Astrocyte (in vitro differentiated cells and primary cell): ENCODE measurements around the gene KRTAP10-6. TPM values are rescaled to one million over a fixed set of nuclear protein-coding genes. Genes with fewer than 3 reads are reported as not detected.

Experiments used
- DNase-seq: peaks from one replicate; pipeline ENCODE4 v3.0.0-alpha.2; 2010; ENCODE audit warnings: low read depth
- FAIRE-seq: peaks from 2 replicates; lab custom pipeline; 2011; peaks lifted over from hg19 to GRCh38; lab: Jason Lieb, UNC
- H2AFZ ChIP-seq: 2 replicates; pipeline ENCODE4 v1.6.0; 2012; ENCODE audit warnings: low read depth, low read length, inconsistent platforms
- H3K27ac ChIP-seq: 2 replicates; pipeline ENCODE4 v1.5.1; 2011; ENCODE audit warnings: low read depth, low read length, inconsistent platforms
- H3K27me3 ChIP-seq: 2 replicates; pipeline ENCODE4 v1.6.0; 2011; ENCODE audit warnings: low read length, inconsistent platforms; ENCODE audit not compliant: insufficient read depth
- H3K36me3 ChIP-seq: 2 replicates; pipeline ENCODE4 v1.5.1; 2011; ENCODE audit warnings: low read length, inconsistent platforms; ENCODE audit not compliant: insufficient read depth
- H3K4me1 ChIP-seq: 2 replicates; pipeline ENCODE4 v1.5.1; 2011; ENCODE audit warnings: low read length, inconsistent platforms; ENCODE audit not compliant: insufficient read depth
- H3K4me2 ChIP-seq: 2 replicates; pipeline ENCODE4 v1.6.0; 2012; ENCODE audit warnings: low read length, inconsistent platforms
- H3K4me3 ChIP-seq: 2 replicates; pipeline ENCODE4 v1.5.1; 2011; ENCODE audit warnings: low read depth, mild to moderate bottlenecking, low read length, inconsistent platforms; ENCODE audit not compliant: insufficient read depth
- H3K79me2 ChIP-seq: 2 replicates; pipeline ENCODE4 v1.6.0; 2012; ENCODE audit warnings: mild to moderate bottlenecking, low read length, inconsistent platforms; ENCODE audit not compliant: insufficient read depth
- H3K9ac ChIP-seq: 2 replicates; pipeline ENCODE4 v1.6.0; 2012; ENCODE audit warnings: mild to moderate bottlenecking, low read length, inconsistent platforms
- H3K9me3 ChIP-seq: 2 replicates; pipeline ENCODE4 v1.5.1; 2012; ENCODE audit warnings: low read depth, mild to moderate bottlenecking, low read length, inconsistent platforms; ENCODE audit not compliant: insufficient read depth
- H4K20me1 ChIP-seq: 2 replicates; pipeline ENCODE4 v1.6.0; 2012; ENCODE audit warnings: low read length, inconsistent platforms; ENCODE audit not compliant: insufficient read depth
- H3K27ac Mint-ChIP-seq: one replicate; pipeline ENCODE4 v1.8.0; 2021; ENCODE audit warnings: mild to moderate bottlenecking, mixed read lengths; ENCODE audit not compliant: unreplicated experiment
- H3K27me3 Mint-ChIP-seq: one replicate; pipeline ENCODE4 v1.8.0; 2021; ENCODE audit warnings: low read depth, mixed read lengths; ENCODE audit not compliant: unreplicated experiment
- H3K36me3 Mint-ChIP-seq: one replicate; pipeline ENCODE4 v1.8.0; 2021; ENCODE audit warnings: low read depth, mixed read lengths; ENCODE audit not compliant: unreplicated experiment
- H3K4me1 Mint-ChIP-seq: one replicate; pipeline ENCODE4 v1.8.0; 2021; ENCODE audit warnings: low read depth, mixed read lengths; ENCODE audit not compliant: unreplicated experiment
- H3K4me3 Mint-ChIP-seq: one replicate; pipeline ENCODE4 v1.8.0; 2021; ENCODE audit warnings: mild to moderate bottlenecking, moderate library complexity, mixed read lengths; ENCODE audit not compliant: unreplicated experiment
- H3K9me3 Mint-ChIP-seq: one replicate; pipeline ENCODE4 v1.8.0; 2021; ENCODE audit warnings: mild to moderate bottlenecking, mixed read lengths; ENCODE audit not compliant: unreplicated experiment
- EZH2 ChIP-seq: IDR thresholded peaks from 2 replicates; pipeline ENCODE4 v1.6.1; 2012; ENCODE audit warnings: mild to moderate bottlenecking, low read length, inconsistent platforms; ENCODE audit not compliant: insufficient read depth
- total RNA-seq: library from RNA; stranded (reverse); gene quantifications from 2 replicates; pipeline ENCODE4 v1.2.1, GENCODE V29; 2021
- TF ChIP-seq, protein P1 (sequence below): IDR thresholded peaks from 2 replicates; pipeline ENCODE4 v1.5.1; 2011; ENCODE audit warnings: low read depth, mild to moderate bottlenecking, inconsistent platforms, low read length, moderate library complexity; ENCODE audit not compliant: insufficient read depth

Gene KRTAP10-6
- total RNA-seq, 1 donor from 2014 or later, result not detected

DNA sequence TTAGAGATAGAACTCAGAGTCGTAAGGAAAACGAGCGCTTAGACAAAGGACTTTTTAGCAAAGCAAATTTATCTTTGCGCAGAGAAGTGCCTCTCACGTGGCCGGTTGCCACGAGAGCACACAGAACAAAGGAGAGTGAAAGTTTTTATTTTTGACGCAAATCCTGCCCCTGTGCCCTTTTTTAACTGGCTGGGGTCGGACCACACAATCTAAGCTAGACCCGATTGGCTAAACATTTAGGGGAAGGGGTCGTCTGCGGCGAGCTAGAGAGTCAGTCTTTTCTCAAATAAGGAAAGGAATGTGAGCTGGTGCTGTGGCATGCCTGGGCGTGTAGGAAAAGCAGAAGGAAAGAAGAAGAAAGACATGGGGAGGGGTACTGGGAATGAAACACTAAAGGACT, 43.4 kb downstream of the KRTAP10-6 start:
- Histone ChIP-seq H3K9ac (no peak overlapping the region), H3K27ac (no peak overlapping the region)
- FAIRE-seq, result no peak

GRCh38 chr21:44548381-44548780, 43.9 kb downstream of the KRTAP10-6 start:
- H3K27ac ChIP-seq, result no peak overlapping the region
- H3K79me2 ChIP-seq, result no peaks in the 10 kb centered on the region
- no peaks in the 10 kb centered on the region for H3K27me3 ChIP-seq
- peaks cover 7% of the 10 kb centered on the region for H3K4me1 Mint-ChIP-seq
- H2AFZ ChIP-seq, result no peak overlapping the region
- H3K4me2 ChIP-seq, result no peak overlapping the region
- no peak overlapping the region for H3K4me3 ChIP-seq
- TF ChIP-seq, protein P1, sequence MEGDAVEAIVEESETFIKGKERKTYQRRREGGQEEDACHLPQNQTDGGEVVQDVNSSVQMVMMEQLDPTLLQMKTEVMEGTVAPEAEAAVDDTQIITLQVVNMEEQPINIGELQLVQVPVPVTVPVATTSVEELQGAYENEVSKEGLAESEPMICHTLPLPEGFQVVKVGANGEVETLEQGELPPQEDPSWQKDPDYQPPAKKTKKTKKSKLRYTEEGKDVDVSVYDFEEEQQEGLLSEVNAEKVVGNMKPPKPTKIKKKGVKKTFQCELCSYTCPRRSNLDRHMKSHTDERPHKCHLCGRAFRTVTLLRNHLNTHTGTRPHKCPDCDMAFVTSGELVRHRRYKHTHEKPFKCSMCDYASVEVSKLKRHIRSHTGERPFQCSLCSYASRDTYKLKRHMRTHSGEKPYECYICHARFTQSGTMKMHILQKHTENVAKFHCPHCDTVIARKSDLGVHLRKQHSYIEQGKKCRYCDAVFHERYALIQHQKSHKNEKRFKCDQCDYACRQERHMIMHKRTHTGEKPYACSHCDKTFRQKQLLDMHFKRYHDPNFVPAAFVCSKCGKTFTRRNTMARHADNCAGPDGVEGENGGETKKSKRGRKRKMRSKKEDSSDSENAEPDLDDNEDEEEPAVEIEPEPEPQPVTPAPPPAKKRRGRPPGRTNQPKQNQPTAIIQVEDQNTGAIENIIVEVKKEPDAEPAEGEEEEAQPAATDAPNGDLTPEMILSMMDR, result no peak
- no peak for TF ChIP-seq EZH2
- no peaks in the 10 kb centered on the region for H3K9me3 ChIP-seq
- H4K20me1 ChIP-seq, result no peaks in the 10 kb centered on the region
- DNase-seq (no peak), FAIRE-seq (no peak)
- no peak overlapping the region for H3K27ac Mint-ChIP-seq
- peaks cover 15% of the 10 kb centered on the region for H3K9me3 Mint-ChIP-seq
- peaks cover 1% of the 10 kb centered on the region for H3K36me3 Mint-ChIP-seq
- H3K27me3 Mint-ChIP-seq, result peaks cover 5% of the 10 kb centered on the region
- no peaks in the 10 kb centered on the region for H3K4me1 ChIP-seq
- H3K9ac ChIP-seq, result no peak overlapping the region
- no peak overlapping the region for H3K4me3 Mint-ChIP-seq
- no peaks in the 10 kb centered on the region for H3K36me3 ChIP-seq

More for the DNA sequence above, 43.4 kb downstream of the KRTAP10-6 start:
- Mint-ChIP-seq H3K27me3 (peaks cover 5% of the 10 kb centered on the region), H3K27ac (peak overlapping the region; percentile 75), H3K4me1 (peaks cover 7% of the 10 kb centered on the region), H3K9me3 (peaks cover 15% of the 10 kb centered on the region), H3K4me3 (no peak overlapping the region), H3K36me3 (peaks cover 1% of the 10 kb centered on the region)
- no peak overlapping the region for H3K4me2 ChIP-seq
- H3K4me3 ChIP-seq, result no peak overlapping the region
- no peaks in the 10 kb centered on the region for H3K79me2 ChIP-seq
- H3K4me1 ChIP-seq, result no peaks in the 10 kb centered on the region
- no peaks in the 10 kb centered on the region for H3K9me3 ChIP-seq
- no peaks in the 10 kb centered on the region for H4K20me1 ChIP-seq
- TF ChIP-seq, protein P1, result no peak
- no peak for TF ChIP-seq EZH2
- H3K36me3 ChIP-seq, result no peaks in the 10 kb centered on the region
- no peaks in the 10 kb centered on the region for H3K27me3 ChIP-seq
- peak; percentile 2 for DNase-seq
- no peak overlapping the region for H2AFZ ChIP-seq

- H3K4me3 ChIP-seq, result no peak overlapping the region
- no peaks in the 10 kb centered on the region for H3K4me1 ChIP-seq
- no peak overlapping the region for H2AFZ ChIP-seq
- no peak for DNase-seq
- Mint-ChIP-seq H3K9me3 (peaks cover 15% of the 10 kb centered on the region), H3K4me3 (no peak overlapping the region), H3K27ac (no peak overlapping the region), H3K36me3 (peaks cover 1% of the 10 kb centered on the region), H3K27me3 (peaks cover 5% of the 10 kb centered on the region), H3K4me1 (peaks cover 7% of the 10 kb centered on the region)
- no peaks in the 10 kb centered on the region for H3K36me3 ChIP-seq
- no peaks in the 10 kb centered on the region for H3K9me3 ChIP-seq
- H4K20me1 ChIP-seq, result no peaks in the 10 kb centered on the region
- H3K4me2 ChIP-seq, result no peak overlapping the region
- H3K27ac ChIP-seq, result no peak overlapping the region
- H3K9ac ChIP-seq, result no peak overlapping the region
- H3K27me3 ChIP-seq, result no peaks in the 10 kb centered on the region
- TF ChIP-seq EZH2, result no peak
- TF ChIP-seq, protein P1, result no peak
- FAIRE-seq, result no peak
- H3K79me2 ChIP-seq, result no peaks in the 10 kb centered on the region
Observed at GRCh38 chr21:44547656-44548331, 44.5 kb downstream of the KRTAP10-6 start.
